ENCODE data around the gene SELENOO.

Gene SELENOO

GRCh38 chr22:50210378-50211139 is 9.7 kb downstream of the SELENOO start:
- FAIRE-seq (no peak), DNase-seq (ENCODE audit: insufficient read length, low spot score) (no peak)
- TF ChIP-seq POU2F2 (IDR thresholded peaks at IDR 0.05; ENCODE audit: low read depth, low read length) (no peak), TAF1 (IDR thresholded peaks at IDR 0.05; ENCODE audit: low read depth, low read length) (no peak), SPI1 (IDR thresholded peaks at IDR 0.05; ENCODE audit: low read depth, low read length) (no peak), POLR2A (IDR thresholded peaks at IDR 0.05; ENCODE audit: low read depth, low read length) (no peak), PAX5 (IDR thresholded peaks at IDR 0.05; ENCODE audit: insufficient read depth, low read length, severe bottlenecking) (no peak), POLR2AphosphoS5 (IDR thresholded peaks at IDR 0.05; ENCODE audit: low read depth, low read length) (no peak)

GRCh38 chr22:50211147-50211546 is 10.3 kb downstream of the SELENOO start:
- FAIRE-seq, result no peak
- TF ChIP-seq POLR2A (IDR thresholded peaks at IDR 0.05; ENCODE audit: low read depth, low read length) (no peak), POLR2AphosphoS5 (IDR thresholded peaks at IDR 0.05; ENCODE audit: low read depth, low read length) (no peak), PAX5 (IDR thresholded peaks at IDR 0.05; ENCODE audit: insufficient read depth, low read length, severe bottlenecking) (no peak), TAF1 (IDR thresholded peaks at IDR 0.05; ENCODE audit: low read depth, low read length) (no peak), SPI1 (IDR thresholded peaks at IDR 0.05; ENCODE audit: low read depth, low read length) (no peak), POU2F2 (IDR thresholded peaks at IDR 0.05; ENCODE audit: low read depth, low read length) (no peak)
- no peak for DNase-seq (ENCODE audit: insufficient read length, low spot score)

DNA sequence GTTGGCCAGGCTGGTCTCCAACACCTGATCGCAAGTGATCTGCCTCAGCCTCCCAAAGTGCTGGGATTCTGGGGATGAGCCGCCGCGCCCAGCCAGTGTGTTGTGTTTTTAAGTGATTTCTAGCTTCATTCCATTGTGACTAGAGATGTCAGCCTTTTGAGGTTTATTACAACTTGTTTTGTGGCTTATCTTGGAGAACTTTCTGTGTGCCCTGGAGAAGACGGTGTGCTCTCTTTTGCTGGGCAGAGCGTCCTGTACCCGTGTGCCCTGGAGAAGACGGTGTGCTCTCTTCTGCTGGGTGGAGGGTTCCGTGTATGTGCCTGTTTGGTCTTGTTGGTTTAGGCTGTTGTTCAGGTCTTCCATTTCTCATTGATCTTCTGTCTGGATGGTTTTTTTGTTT is 12.5 kb downstream of the SELENOO start:
- TF ChIP-seq PAX5 (IDR thresholded peaks at IDR 0.05; ENCODE audit: insufficient read depth, low read length, severe bottlenecking) (no peak), POLR2A (IDR thresholded peaks at IDR 0.05; ENCODE audit: low read depth, low read length) (no peak), POLR2AphosphoS5 (IDR thresholded peaks at IDR 0.05; ENCODE audit: low read depth, low read length) (no peak), SPI1 (IDR thresholded peaks at IDR 0.05; ENCODE audit: low read depth, low read length) (no peak), POU2F2 (IDR thresholded peaks at IDR 0.05; ENCODE audit: low read depth, low read length) (no peak), TAF1 (IDR thresholded peaks at IDR 0.05; ENCODE audit: low read depth, low read length) (no peak)
- no peak for DNase-seq (ENCODE audit: insufficient read length, low spot score)
- no peak for FAIRE-seq

GRCh38 chr22:50215297-50216054 is 14.7 kb downstream of the SELENOO start:
- TF ChIP-seq POLR2AphosphoS5 (IDR thresholded peaks at IDR 0.05; ENCODE audit: low read depth, low read length) (no peak), POU2F2 (IDR thresholded peaks at IDR 0.05; ENCODE audit: low read depth, low read length) (no peak), TAF1 (IDR thresholded peaks at IDR 0.05; ENCODE audit: low read depth, low read length) (no peak), POLR2A (IDR thresholded peaks at IDR 0.05; ENCODE audit: low read depth, low read length) (no peak), PAX5 (IDR thresholded peaks at IDR 0.05; ENCODE audit: insufficient read depth, low read length, severe bottlenecking) (no peak), SPI1 (IDR thresholded peaks at IDR 0.05; ENCODE audit: low read depth, low read length) (no peak)
- DNase-seq (ENCODE audit: insufficient read length, low spot score) (no peak), FAIRE-seq (no peak)

GRCh38 chr22:50216055-50216683 is 15.4 kb downstream of the SELENOO start:
- no peak for FAIRE-seq
- TF ChIP-seq POLR2A (IDR thresholded peaks at IDR 0.05; ENCODE audit: low read depth, low read length) (no peak), SPI1 (IDR thresholded peaks at IDR 0.05; ENCODE audit: low read depth, low read length) (no peak), POLR2AphosphoS5 (IDR thresholded peaks at IDR 0.05; ENCODE audit: low read depth, low read length) (no peak), PAX5 (IDR thresholded peaks at IDR 0.05; ENCODE audit: insufficient read depth, low read length, severe bottlenecking) (no peak), TAF1 (IDR thresholded peaks at IDR 0.05; ENCODE audit: low read depth, low read length) (no peak), POU2F2 (IDR thresholded peaks at IDR 0.05; ENCODE audit: low read depth, low read length) (no peak)
- no peak for DNase-seq (ENCODE audit: insufficient read length, low spot score)

GRCh38 chr22:50216684-50217520 is 16.1 kb downstream of the SELENOO start:
- no peak for FAIRE-seq
- DNase-seq (ENCODE audit: insufficient read length, low spot score), result no peak
- TF ChIP-seq POU2F2 (IDR thresholded peaks at IDR 0.05; ENCODE audit: low read depth, low read length), result no peak
- TF ChIP-seq POLR2AphosphoS5 (IDR thresholded peaks at IDR 0.05; ENCODE audit: low read depth, low read length), result peak; percentile 34; the same call in 1 of the 2 replicates

DNA sequence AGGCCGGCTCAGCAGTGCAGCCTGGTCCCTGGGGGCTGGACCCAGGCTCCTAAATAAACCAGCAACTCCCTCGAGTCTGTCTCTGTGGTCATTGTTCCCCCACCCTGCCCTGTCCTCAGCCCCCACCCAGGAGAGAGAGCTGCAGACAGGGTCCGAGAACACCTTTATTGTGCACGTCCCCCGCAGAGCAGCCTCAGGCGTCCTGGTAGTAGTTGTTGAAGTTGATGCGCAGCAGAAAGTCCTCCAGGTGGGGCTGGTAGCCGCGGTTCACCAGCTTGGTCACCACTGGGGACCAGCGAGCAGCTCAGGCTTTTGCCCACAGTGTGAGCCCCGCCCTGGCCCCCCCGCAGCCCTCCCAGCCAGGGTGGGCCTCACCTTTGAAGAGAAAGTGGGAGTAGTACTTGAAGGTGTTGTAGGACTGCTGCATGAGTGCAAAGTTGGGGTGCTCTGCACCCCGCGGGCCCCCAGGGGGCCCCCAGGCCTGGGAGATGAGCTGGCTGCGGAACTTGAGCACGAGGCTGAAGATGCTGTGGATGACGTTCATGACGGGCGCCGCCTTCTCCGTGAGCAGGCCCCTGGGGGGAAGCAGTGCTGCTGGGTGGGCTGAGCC is 16.8 kb downstream of the SELENOO start:
- no peak for DNase-seq (ENCODE audit: insufficient read length, low spot score)
- no peak for FAIRE-seq
- TF ChIP-seq POLR2AphosphoS5 (IDR thresholded peaks at IDR 0.05; ENCODE audit: low read depth, low read length), result no peak
- no peak for TF ChIP-seq SPI1 (IDR thresholded peaks at IDR 0.05; ENCODE audit: low read depth, low read length)
- TF ChIP-seq POLR2A (IDR thresholded peaks at IDR 0.05; ENCODE audit: low read depth, low read length), result no peak
- no peak for TF ChIP-seq TAF1 (IDR thresholded peaks at IDR 0.05; ENCODE audit: low read depth, low read length)
- no peak for TF ChIP-seq PAX5 (IDR thresholded peaks at IDR 0.05; ENCODE audit: insufficient read depth, low read length, severe bottlenecking)
- TF ChIP-seq POU2F2 (IDR thresholded peaks at IDR 0.05; ENCODE audit: low read depth, low read length), result no peak

DNA sequence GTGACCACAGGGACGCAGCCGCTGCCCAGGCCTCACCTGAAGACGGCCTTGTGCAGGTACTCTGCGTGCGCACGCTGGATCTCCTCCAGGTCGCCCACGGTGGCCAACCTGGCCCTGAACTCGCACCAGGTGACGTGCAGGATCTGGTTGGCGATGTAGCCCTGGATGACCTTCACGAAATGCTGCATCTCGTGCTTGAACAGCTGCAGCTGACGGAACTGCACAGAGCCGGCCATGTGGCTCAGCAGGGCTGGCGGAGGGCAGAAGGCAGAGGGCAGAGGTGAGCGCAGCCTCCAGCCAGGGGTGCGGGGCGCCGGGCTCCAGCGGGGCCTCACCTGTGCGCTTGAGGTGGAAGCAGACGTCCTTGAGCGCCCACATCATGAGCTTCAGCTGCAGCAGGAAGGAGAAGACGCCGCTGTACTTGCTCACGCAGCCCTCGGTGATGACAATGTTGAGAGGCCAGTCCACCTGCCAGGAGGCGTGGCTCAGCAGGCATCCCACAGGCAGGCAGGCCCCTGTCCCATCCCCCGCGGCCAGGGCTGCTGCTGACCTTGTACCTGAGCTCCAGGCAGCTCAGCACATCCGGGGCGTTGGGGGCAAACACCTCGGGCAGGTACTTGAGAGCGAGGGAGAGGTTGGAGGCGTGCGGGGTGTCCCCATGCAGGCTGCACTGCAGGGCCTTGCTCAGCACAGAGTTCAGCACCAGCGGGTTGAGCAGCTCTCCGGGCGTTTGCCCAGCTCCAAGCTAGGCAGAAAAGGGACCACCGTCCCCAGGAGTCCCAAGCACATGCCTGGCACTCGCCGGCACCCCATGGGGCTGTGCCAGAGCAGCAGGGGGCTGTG is 17.6 kb downstream of the SELENOO start:
- FAIRE-seq (no peak), DNase-seq (ENCODE audit: insufficient read length, low spot score) (no peak)
- TF ChIP-seq PAX5 (IDR thresholded peaks at IDR 0.05; ENCODE audit: insufficient read depth, low read length, severe bottlenecking) (no peak), TAF1 (IDR thresholded peaks at IDR 0.05; ENCODE audit: low read depth, low read length) (no peak), POLR2A (IDR thresholded peaks at IDR 0.05; ENCODE audit: low read depth, low read length) (no peak), SPI1 (IDR thresholded peaks at IDR 0.05; ENCODE audit: low read depth, low read length) (no peak), POU2F2 (IDR thresholded peaks at IDR 0.05; ENCODE audit: low read depth, low read length) (no peak), POLR2AphosphoS5 (IDR thresholded peaks at IDR 0.05; ENCODE audit: low read depth, low read length) (no peak)
